A549 (cell line): Measurements from ENCODE around the gene DPYSL3. TPM values are rescaled to one million over a fixed set of nuclear protein-coding genes. Genes with fewer than 3 reads are reported as not detected.
A peak's percentile ranks its signal among the peaks of the same experiment; 100 is the strongest.

Experiments used
- ATAC-seq, 2 experiments: fragments of 200-7000 bp in 1 of 2; fragments of >200 bp in 1 of 2; cut with Nextera tagmentation in 1 of 2; cut with Tn5 transposase in 1 of 2; 3 replicates each; pipeline versions ENCODE4 v1.8.0 to v1.9.1; 2018 to 2020; ENCODE audit warnings: mild to moderate bottlenecking in 1 of 2, moderate library complexity in 1 of 2
- CTCF ChIA-PET: fragments of 300-600 bp; sonication (Branson Sonifier 250); formaldehyde crosslinking; extraction: SDS; loops from one replicate; lab custom pipeline; 2021; ENCODE audit warnings: antibody characterized with exemption, inconsistent platforms; lab: Yijun Ruan, JAX
- POLR2A ChIA-PET: fragments of 350-600 bp; formaldehyde crosslinking; extraction: SDS; loops from one replicate; lab custom pipeline; 2021; ENCODE audit warnings: antibody characterized with exemption, inconsistent platforms; lab: Yijun Ruan, JAX
- DNase-seq, 2 experiments: peaks; one replicate each; pipeline versions ENCODE4 v3.0.0 to v3.0.0-alpha.2; 2011 to 2016; ENCODE audit warnings: low read depth in 1 of 2, low spot score in 1 of 2
- FAIRE-seq: peaks from 2 replicates; lab custom pipeline; 2011; peaks lifted over from hg19 to GRCh38; lab: Jason Lieb, UNC
- H3K27ac ChIP-seq, 2 experiments: fragments of >200 bp; sonication (Bioruptor Twin); formaldehyde crosslinking; 3 replicates each; pipeline ENCODE4 v1.5.1; 2016 to 2017
- H3K4me1 ChIP-seq: fragments of >200 bp; sonication (Bioruptor Twin); formaldehyde crosslinking; 3 replicates; pipeline ENCODE4 v1.6.1; 2016
- H3K4me2 ChIP-seq: fragments of >200 bp; sonication (Bioruptor Twin); formaldehyde crosslinking; 3 replicates; pipeline ENCODE4 v1.6.1; 2016
- H3K4me3 ChIP-seq: fragments of >200 bp; sonication (Bioruptor Twin); formaldehyde crosslinking; 3 replicates; pipeline ENCODE4 v1.5.1; 2016
- H3K9me3 ChIP-seq: fragments of >200 bp; sonication (Bioruptor Twin); formaldehyde crosslinking; 3 replicates; pipeline ENCODE4 v1.6.1; 2016
- BHLHE40 ChIP-seq: IDR thresholded peaks from 2 replicates; pipeline ENCODE4 v1.6.1; 2012; ENCODE audit warnings: low read depth, low read length, inconsistent platforms
- CBX8 ChIP-seq: fragments of 200-600 bp; sonication (generic); IDR thresholded peaks from 2 replicates; pipeline ENCODE4 v1.6.1; 2016
- EHF ChIP-seq: fragments of 250-450 bp; sonication (Bioruptor Pico); IDR thresholded peaks from 2 replicates; pipeline ENCODE4 v1.5.0; 2020; ENCODE audit warnings: mild to moderate bottlenecking
- ESRRA ChIP-seq: fragments of 150-350 bp; IDR thresholded peaks from 2 replicates; pipeline ENCODE4 v1.6.1; 2014; ENCODE audit warnings: mild to moderate bottlenecking, low read length, borderline replicate concordance
- FOSL2 ChIP-seq, 2 experiments: fragments of 450-650 bp in 1 of 2; fragments of >200 bp in 1 of 2; sonication (Bioruptor Twin) in 1 of 2; formaldehyde crosslinking; IDR thresholded peaks; 2 replicates each; pipeline versions ENCODE4 v1.5.0 to v1.6.1; 2016 to 2020; ENCODE audit warnings: mild to moderate bottlenecking in 1 of 2, moderate library complexity in 1 of 2
- FOXS1 ChIP-seq: fragments of 250-450 bp; sonication (Bioruptor Pico); IDR thresholded peaks from 2 replicates; pipeline ENCODE4 v1.5.0; 2020; ENCODE audit warnings: mild to moderate bottlenecking, moderate library complexity
- JUN ChIP-seq, 2 experiments: fragments of >200 bp; sonication (Bioruptor Twin); formaldehyde crosslinking; IDR thresholded peaks; 2 replicates in 1 of 2; 3 replicates in 1 of 2; pipeline ENCODE4 v1.6.1; 2016 to 2017
- JUNB ChIP-seq: fragments of >200 bp; sonication (Bioruptor Twin); formaldehyde crosslinking; IDR thresholded peaks from 2 replicates; pipeline ENCODE4 v1.6.1; 2016
- KDM1A ChIP-seq: fragments of 200-600 bp; sonication (generic); IDR thresholded peaks from 2 replicates; pipeline ENCODE4 v1.6.1; 2016; ENCODE audit warnings: low read depth, mild to moderate bottlenecking
- MYC ChIP-seq: IDR thresholded peaks from 2 replicates; pipeline ENCODE4 v1.6.1; 2012; ENCODE audit warnings: mild to moderate bottlenecking, inconsistent platforms, low read length, improper control_type of control experiment, borderline replicate concordance
- NFE2L2 ChIP-seq: fragments of 150-350 bp; conservative IDR thresholded peaks from 2 replicates; pipeline ENCODE4 v1.6.1; 2014; ENCODE audit warnings: low read length
- PBX3 ChIP-seq: IDR thresholded peaks from 2 replicates; pipeline ENCODE4 v1.6.1; 2012
- POLR2A ChIP-seq: IDR thresholded peaks from 2 replicates; pipeline ENCODE4 v1.6.1; 2012; ENCODE audit warnings: mild to moderate bottlenecking, low read length
- POLR2AphosphoS2 ChIP-seq: conservative IDR thresholded peaks from 2 replicates; pipeline ENCODE4 v1.6.1; 2012; ENCODE audit warnings: low read length, improper control_type of control experiment, inconsistent platforms
- RAD21 ChIP-seq, 2 experiments: fragments of >200 bp in 1 of 2; sonication (Bioruptor Twin) in 1 of 2; formaldehyde crosslinking in 1 of 2; IDR thresholded peaks in 1 of 2; conservative IDR thresholded peaks in 1 of 2; 2 replicates in 1 of 2; 3 replicates in 1 of 2; pipeline ENCODE4 v1.6.1; 2012 to 2018; ENCODE audit warnings: inconsistent platforms in 1 of 2
- RARB ChIP-seq: fragments of 250-450 bp; sonication (Bioruptor Pico); IDR thresholded peaks from 2 replicates; pipeline ENCODE4 v1.8.0; 2021; ENCODE audit warnings: mild to moderate bottlenecking, moderate library complexity
- RCOR1 ChIP-seq: fragments of 150-350 bp; IDR thresholded peaks from 2 replicates; pipeline ENCODE4 v1.6.1; 2014; ENCODE audit warnings: antibody characterized with exemption, low read length, low read depth
- REST ChIP-seq: fragments of 200-600 bp; sonication (generic); IDR thresholded peaks from 2 replicates; pipeline ENCODE4 v1.6.1; 2016; ENCODE audit warnings: antibody characterized with exemption, mild to moderate bottlenecking, moderate library complexity
- RNF2 ChIP-seq: fragments of 200-600 bp; sonication (generic); IDR thresholded peaks from 2 replicates; pipeline ENCODE4 v1.6.1; 2016; ENCODE audit warnings: low read depth, mild to moderate bottlenecking, antibody characterized with exemption, moderate library complexity, borderline replicate concordance
- TP53 ChIP-seq: fragments of 250-450 bp; sonication (Bioruptor Pico); IDR thresholded peaks from 2 replicates; pipeline ENCODE4 v1.5.0; 2021; ENCODE audit warnings: mild to moderate bottlenecking, moderate library complexity
- ZNF302 ChIP-seq: fragments of 250-450 bp; sonication (Bioruptor Pico); IDR thresholded peaks from 2 replicates; pipeline ENCODE4 v1.9.0; 2021; ENCODE audit warnings: inconsistent platforms, mild to moderate bottlenecking, moderate library complexity
- ZSCAN20 ChIP-seq: fragments of 250-450 bp; sonication (Bioruptor Pico); IDR thresholded peaks from 2 replicates; pipeline ENCODE4 v1.8.0; 2022; ENCODE audit warnings: mild to moderate bottlenecking, moderate library complexity
- WGBS: methylation state at CpG from one replicate; pipeline ENCODE4 v1.1.6; 2017; ENCODE audit errors: missing lambda C conversion rate; 5-methylcytosine and 5-hydroxymethylcytosine counted together
- polyA plus RNA-seq, 4 experiments: library from polyadenylated mRNA; depleted of rRNA in 3 of 4; stranded (reverse); fragments of >200 nt; fragmentation: RNase III in 1 of 4; extraction: RNeasy Plus Mini Kit Qiagen cat#74134 plus additional on column Dnase treatment in 1 of 4; gene quantifications; 2 replicates in 3 of 4; 3 replicates in 1 of 4; pipeline ENCODE4 v1.2.3, GENCODE V29; 2011 to 2017

The DPYSL3 gene
- polyA plus RNA-seq, 2 of the 4 experiments (the other 2 are of a cell fraction) = 16.5 to 22.3 TPM

- no peak overlapping the region for H3K4me3 ChIP-seq
- H3K4me2 ChIP-seq = no peak overlapping the region
- ChIA-PET CTCF (no interaction called here), POLR2A (no interaction called here)
- TF ChIP-seq KDM1A (no peak), POLR2A (no peak), PBX3 (no peak), RNF2 (no peak), JUNB (no peak), BHLHE40 (no peak)
- DNase-seq = no peak
- H3K4me1 ChIP-seq = peaks cover 6% of the 10 kb centered on the region
- no peaks in the 10 kb centered on the region for H3K9me3 ChIP-seq
- no peak overlapping the region for H3K27ac ChIP-seq
- FAIRE-seq = no peak
- ATAC-seq = no peak
- WGBS = 69% methylated on average over 9 of the region's 9 CpGs
Measured at GRCh38 chr5:147398860-147399259, 111.0 kb downstream of the DPYSL3 start.

- Histone ChIP-seq H3K4me3 (no peak overlapping the region), H3K9me3 (no peaks in the 10 kb centered on the region), H3K4me2 (no peak overlapping the region), H3K4me1 (no peaks in the 10 kb centered on the region)
- ChIA-PET CTCF (interaction anchor here (1.4 to 1.7 kb wide), 3 partner anchors 9 to 181 kb away, joined by 3 to 5 read pairs (median 3); no protein-coding TSS in a partner anchor), POLR2A (no interaction called here)
- WGBS = 76% methylated on average over 11 of the region's 11 CpGs
- FAIRE-seq (no peak), DNase-seq (peak in 1 of 2 experiments; percentile 23)
- TF ChIP-seq MYC = no peak
- no peak for TF ChIP-seq RNF2
- no peak for TF ChIP-seq RCOR1
- no peak for TF ChIP-seq JUN (IDR thresholded peaks at IDR 0.05)
- TF ChIP-seq, all 56 proteins: peak for 0
- ATAC-seq = peak; percentile 24 to 77; a peak in 3 of 6 replicates
- no peak overlapping the region for H3K27ac ChIP-seq
Measured at GRCh38 chr5:147397616-147398015, 112.3 kb downstream of the DPYSL3 start.

GRCh38 chr5:147396070-147396823 is 113.6 kb downstream of the DPYSL3 start:
- no peak for FAIRE-seq
- DNase-seq = no peak
- H3K4me3 ChIP-seq = no peak overlapping the region
- no peak for ATAC-seq
- TF ChIP-seq ZNF302 (no peak), JUNB (no peak), TP53 (CRISPR knock-in tag) (no peak)
- TF ChIP-seq, all 56 proteins: peak for 0
- Histone ChIP-seq H3K4me2 (no peak overlapping the region), H3K4me1 (no peaks in the 10 kb centered on the region), H3K27ac (no peak overlapping the region), H3K9me3 (no peaks in the 10 kb centered on the region)
- CTCF ChIA-PET = interaction anchor here (1.4 kb wide), 1 partner anchor 172 kb away, joined by 3 read pairs; no protein-coding TSS in a partner anchor
- WGBS = 77% methylated on average over 7 of the region's 8 CpGs
- POLR2A ChIA-PET = no interaction called here

GRCh38 chr5:147393874-147394672 is 115.8 kb downstream of the DPYSL3 start:
- no peak overlapping the region for H3K4me2 ChIP-seq
- 71% methylated on average over 15 of the region's 15 CpGs for WGBS

More at GRCh38 chr5:147393874-147394672, 115.8 kb downstream of the DPYSL3 start:
- ChIA-PET CTCF (interaction anchor here (1.4 kb wide), 1 partner anchor 25 kb away, joined by 3 read pairs; no protein-coding TSS in a partner anchor), POLR2A (no interaction called here)
- no peak for DNase-seq
- H3K27ac ChIP-seq = no peak overlapping the region
- no peak overlapping the region for H3K4me3 ChIP-seq
- FAIRE-seq = no peak
- H3K9me3 ChIP-seq = no peaks in the 10 kb centered on the region
- no peak for ATAC-seq
- H3K4me1 ChIP-seq = no peaks in the 10 kb centered on the region
- TF ChIP-seq EHF (no peak), REST (no peak), POLR2AphosphoS2 (no peak), RAD21 (conservative IDR thresholded peaks at IDR 0.05 in 1 of 2, IDR thresholded peaks at IDR 0.05 in 1 of 2) (no peak), NFE2L2 (no peak), RARB (CRISPR knock-in tag) (no peak), KDM1A (no peak), CBX8 (no peak), ZSCAN20 (CRISPR knock-in tag) (no peak), ESRRA (no peak), FOXS1 (CRISPR knock-in tag) (no peak), FOSL2 (IDR thresholded peaks at IDR 0.05) (no peak), FOSL2 (CRISPR knock-in tag; IDR thresholded peaks at IDR 0.05) (no peak)
